GM12801 (cell line): Measurements from ENCODE around the gene PTPN1.

Experiments used
- TF ChIP-seq, protein P1 (sequence below): IDR thresholded peaks from one replicate; pipeline ENCODE4 v1.5.1; 2011; ENCODE audit warnings: control low read depth; ENCODE audit not compliant: insufficient read length; ENCODE audit errors: extremely low read depth

PTPN1 gene

DNA sequence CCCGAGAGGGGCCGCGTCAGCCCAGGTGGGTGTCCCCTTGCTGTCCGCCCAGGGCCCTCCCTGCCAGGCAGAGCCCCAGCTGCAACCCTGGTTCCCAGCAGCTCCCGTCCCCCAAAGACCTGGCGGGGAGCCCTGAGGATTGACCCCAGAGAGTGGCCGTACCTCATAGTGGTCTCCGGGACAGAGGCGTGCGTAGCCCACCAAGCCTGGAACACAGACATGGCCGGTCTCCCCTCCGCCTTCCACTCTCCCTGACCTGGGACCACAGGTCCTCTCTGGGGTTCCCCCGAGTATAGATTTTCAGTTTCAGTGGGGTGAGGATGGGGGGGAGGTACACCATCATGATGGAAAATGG is 98.5 kb downstream of the PTPN1 start:
- TF ChIP-seq, protein P1, sequence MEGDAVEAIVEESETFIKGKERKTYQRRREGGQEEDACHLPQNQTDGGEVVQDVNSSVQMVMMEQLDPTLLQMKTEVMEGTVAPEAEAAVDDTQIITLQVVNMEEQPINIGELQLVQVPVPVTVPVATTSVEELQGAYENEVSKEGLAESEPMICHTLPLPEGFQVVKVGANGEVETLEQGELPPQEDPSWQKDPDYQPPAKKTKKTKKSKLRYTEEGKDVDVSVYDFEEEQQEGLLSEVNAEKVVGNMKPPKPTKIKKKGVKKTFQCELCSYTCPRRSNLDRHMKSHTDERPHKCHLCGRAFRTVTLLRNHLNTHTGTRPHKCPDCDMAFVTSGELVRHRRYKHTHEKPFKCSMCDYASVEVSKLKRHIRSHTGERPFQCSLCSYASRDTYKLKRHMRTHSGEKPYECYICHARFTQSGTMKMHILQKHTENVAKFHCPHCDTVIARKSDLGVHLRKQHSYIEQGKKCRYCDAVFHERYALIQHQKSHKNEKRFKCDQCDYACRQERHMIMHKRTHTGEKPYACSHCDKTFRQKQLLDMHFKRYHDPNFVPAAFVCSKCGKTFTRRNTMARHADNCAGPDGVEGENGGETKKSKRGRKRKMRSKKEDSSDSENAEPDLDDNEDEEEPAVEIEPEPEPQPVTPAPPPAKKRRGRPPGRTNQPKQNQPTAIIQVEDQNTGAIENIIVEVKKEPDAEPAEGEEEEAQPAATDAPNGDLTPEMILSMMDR, result no peak

DNA sequence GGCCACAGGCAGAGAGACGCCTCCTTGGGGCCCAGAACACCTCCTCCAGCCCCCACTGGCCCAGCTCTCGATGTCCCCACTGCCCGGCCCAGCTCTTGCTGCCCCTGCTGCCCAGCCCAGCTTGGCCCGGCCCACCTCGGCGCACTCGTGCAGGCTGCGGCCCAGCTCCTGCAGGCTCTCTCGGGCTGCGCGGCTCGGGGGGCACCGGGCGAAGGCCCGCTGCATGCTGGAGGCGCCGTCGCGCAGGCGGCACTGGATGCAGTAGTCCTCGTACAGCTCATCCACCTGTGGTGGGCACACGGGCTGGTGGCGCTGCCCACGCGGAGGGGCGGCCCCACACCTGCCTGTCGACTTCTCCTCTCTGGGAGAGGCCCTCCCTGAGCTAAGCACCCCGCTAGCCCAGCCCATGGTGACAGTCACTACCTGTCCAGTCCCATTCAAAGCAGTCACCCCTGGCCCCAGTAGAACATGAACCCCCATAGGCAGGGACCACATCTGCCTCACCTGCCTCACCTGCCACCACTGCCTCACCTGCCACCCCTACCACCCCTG is 99.3 kb downstream of the PTPN1 start:
- TF ChIP-seq, protein P1, result no peak

DNA sequence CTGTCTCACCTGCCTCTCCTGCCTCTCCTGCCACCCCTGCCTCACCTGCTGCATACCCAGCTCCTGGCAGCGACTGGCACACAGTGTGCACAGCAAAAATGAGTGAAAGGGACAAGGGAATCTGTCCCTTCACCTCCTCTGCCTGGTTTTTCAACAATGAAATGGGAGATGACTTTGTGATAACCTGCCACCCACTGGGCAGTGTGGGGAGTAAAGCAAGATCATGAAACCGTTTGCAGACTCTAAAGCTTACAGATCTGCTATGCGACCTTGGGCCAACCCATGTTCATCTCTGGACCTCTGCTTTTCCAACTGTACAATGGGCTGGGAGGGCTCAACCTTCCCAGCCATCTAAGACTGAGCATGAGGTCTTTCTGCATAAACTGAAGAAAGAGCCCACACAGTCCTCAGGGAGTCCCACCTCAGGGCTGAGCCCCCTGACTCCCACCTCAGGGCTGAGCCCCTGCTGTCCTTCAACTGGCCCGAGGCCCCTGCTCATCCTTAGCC is 100.1 kb downstream of the PTPN1 start:
- TF ChIP-seq, protein P1, result no peak

- TF ChIP-seq, protein P1, result no peak
Observed at GRCh38 chr20:50611128-50611810, 101.1 kb downstream of the PTPN1 start.

GRCh38 chr20:50613438-50614169 is 103.4 kb downstream of the PTPN1 start:
- TF ChIP-seq, protein P1, result no peak

GRCh38 chr20:50615407-50615806 is 105.2 kb downstream of the PTPN1 start:
- TF ChIP-seq, protein P1, result no peak

DNA sequence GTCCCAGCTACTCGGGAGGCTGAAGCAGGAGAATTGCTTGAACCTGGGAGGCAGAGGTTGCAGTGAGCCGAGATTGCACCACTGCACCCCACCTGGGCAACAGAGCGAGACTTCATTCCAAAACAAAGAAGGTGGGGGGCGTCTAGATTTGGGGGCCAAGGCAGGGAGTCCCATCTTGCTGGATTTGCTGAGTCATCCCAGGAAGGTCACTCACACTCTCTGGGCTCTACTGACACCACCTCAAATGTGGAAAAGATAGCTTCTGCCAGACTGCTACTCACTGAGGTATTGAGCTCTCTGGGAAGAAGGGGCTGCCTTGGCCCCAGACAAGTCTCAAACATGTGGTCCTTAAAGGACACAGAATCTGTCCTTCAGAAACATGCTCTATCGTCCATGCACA is 106.8 kb downstream of the PTPN1 start:
- TF ChIP-seq, protein P1, result no peak
